Activated T-helper 1 cell treated with anti-CD3 and anti-CD28 coated beads, Interleukin-12 subunit alpha, Interleukin-12 subunit beta, Interleukin-2, Interleukin-4 antibody, amounts not matched to agents 30 ng/mL and 10 ng/mL and 1 ng/mL, durations not matched to agents 14 hours and 24 hours and 36 hours (primary cell): Measurements from ENCODE around the gene MAGOHB. TPM values are rescaled to one million over a fixed set of nuclear protein-coding genes. Genes with fewer than 3 reads are reported as not detected.
"Not testable (repeated sequence)": the region's sequence is repeated elsewhere in the genome, so short reads cannot be mapped to it uniquely, and the experiment has no call there.

Experiments
- DNase-seq: peaks from one replicate; pipeline ENCODE4 v3.0.0; 2021; ENCODE audit warnings: low spot score
- H3K27ac Mint-ChIP-seq: one replicate; pipeline ENCODE4 v1.8.0; 2021; ENCODE audit warnings: mild to moderate bottlenecking, mixed read lengths
- H3K27me3 Mint-ChIP-seq: one replicate; pipeline ENCODE4 v1.8.0; 2022; ENCODE audit warnings: mild to moderate bottlenecking, moderate library complexity, mixed read lengths; ENCODE audit not compliant: insufficient read depth
- H3K36me3 Mint-ChIP-seq: one replicate; pipeline ENCODE4 v1.8.0; 2021; ENCODE audit warnings: low read depth, mixed read lengths
- H3K4me1 Mint-ChIP-seq: one replicate; pipeline ENCODE4 v1.8.0; 2021; ENCODE audit warnings: low read depth, mixed read lengths
- H3K4me3 Mint-ChIP-seq: one replicate; pipeline ENCODE4 v1.8.0; 2021; ENCODE audit warnings: mild to moderate bottlenecking, moderate library complexity, mixed read lengths
- H3K9me3 Mint-ChIP-seq: one replicate; pipeline ENCODE4 v1.8.0; 2021; ENCODE audit warnings: mixed read lengths
- intact Hi-C: fragments of 100-400 bp; cut with micrococcal nuclease; formaldehyde crosslinking; loops from one replicate; pipeline ENCODE4 v1.15.1; 2024
- total RNA-seq: library from RNA; stranded (reverse); gene quantifications from 2 replicates; pipeline ENCODE4 v1.2.3, GENCODE V29; 2022

Gene MAGOHB
- 79.4 and 85.1 TPM in 2 replicates for total RNA-seq

GRCh38 chr12:10613349-10614055, at the start of gene MAGOHB:
Gene MAGOHB, minus strand, starts transcription at chr12:10613609. Its CDS starts 77 bp downstream, at chr12:10613532.
- H3K27me3 Mint-ChIP-seq = peaks cover 16% of the 10 kb centered on the region
- intact Hi-C loops = loop anchor here (1.0 to 10.0 kb wide), 11 partner anchors 61 to 969 kb away; partner anchors contain the start of genes GABARAPL1, SMIM10L1, STYK1 and YBX3
- H3K36me3 Mint-ChIP-seq = peaks cover 30% of the 10 kb centered on the region
- peak within 1 kb of the TSS; percentile 97 for H3K4me3 Mint-ChIP-seq
- H3K27ac Mint-ChIP-seq = peak within 1 kb of the TSS; percentile 99
- peak; percentile 97 for DNase-seq
- peaks cover 36% of the 10 kb centered on the region for H3K4me1 Mint-ChIP-seq
- H3K9me3 Mint-ChIP-seq = no peaks in the 10 kb centered on the region

- Mint-ChIP-seq H3K4me1 (no peaks in the 10 kb centered on the region), H3K27me3 (peaks cover 34% of the 10 kb centered on the region), H3K36me3 (no peaks in the 10 kb centered on the region), H3K4me3 (no peak overlapping the region), H3K27ac (no peak overlapping the region), H3K9me3 (peaks cover 9% of the 10 kb centered on the region)
- intact Hi-C loops = no loop called here
- DNase-seq = no peak
These were observed 47.9 kb upstream of the MAGOHB start for GRCh38 chr12:10661338-10661737.

- H3K4me1 Mint-ChIP-seq = no peaks in the 10 kb centered on the region
- peaks cover 17% of the 10 kb centered on the region for H3K27me3 Mint-ChIP-seq
- intact Hi-C loops = no loop called here
- no peak overlapping the region for H3K27ac Mint-ChIP-seq
- H3K4me3 Mint-ChIP-seq = no peak overlapping the region
- H3K9me3 Mint-ChIP-seq = peaks cover 12% of the 10 kb centered on the region
- no peaks in the 10 kb centered on the region for H3K36me3 Mint-ChIP-seq
- no peak for DNase-seq
These were observed 40.6 kb upstream of the MAGOHB start for GRCh38 chr12:10654003-10654402.

- no peak for DNase-seq
- peaks cover 9% of the 10 kb centered on the region for H3K27me3 Mint-ChIP-seq
- no peaks in the 10 kb centered on the region for H3K4me1 Mint-ChIP-seq
- intact Hi-C loops = no loop called here
- H3K4me3 Mint-ChIP-seq = no peak overlapping the region
- peaks cover 19% of the 10 kb centered on the region for H3K9me3 Mint-ChIP-seq
- H3K36me3 Mint-ChIP-seq = no peaks in the 10 kb centered on the region
- no peak overlapping the region for H3K27ac Mint-ChIP-seq
These were observed 38.8 kb upstream of the MAGOHB start for GRCh38 chr12:10652192-10652591.

GRCh38 chr12:10646576-10646975, 33.2 kb upstream of the MAGOHB start:
- H3K4me1 Mint-ChIP-seq, intact Hi-C loops, H3K27ac Mint-ChIP-seq, H3K36me3 Mint-ChIP-seq, H3K4me3 Mint-ChIP-seq, DNase-seq: not testable (repeated sequence)
- peaks cover 13% of the 10 kb centered on the region for H3K27me3 Mint-ChIP-seq
- peaks cover 34% of the 10 kb centered on the region for H3K9me3 Mint-ChIP-seq

GRCh38 chr12:10645910-10646309, 32.5 kb upstream of the MAGOHB start:
- intact Hi-C loops = no loop called here
- H3K27ac Mint-ChIP-seq = no peak overlapping the region
- no peak overlapping the region for H3K4me3 Mint-ChIP-seq
- peaks cover 7% of the 10 kb centered on the region for H3K36me3 Mint-ChIP-seq
- no peaks in the 10 kb centered on the region for H3K4me1 Mint-ChIP-seq
- peaks cover 13% of the 10 kb centered on the region for H3K27me3 Mint-ChIP-seq
- peaks cover 34% of the 10 kb centered on the region for H3K9me3 Mint-ChIP-seq
- DNase-seq = no peak

GRCh38 chr12:10641735-10642500, 28.5 kb upstream of the MAGOHB start:
- intact Hi-C loops = no loop called here
- Mint-ChIP-seq H3K4me3 (no peak overlapping the region), H3K36me3 (peaks cover 7% of the 10 kb centered on the region), H3K9me3 (peaks cover 23% of the 10 kb centered on the region), H3K4me1 (no peaks in the 10 kb centered on the region), H3K27ac (no peak overlapping the region), H3K27me3 (peaks cover 21% of the 10 kb centered on the region)
- no peak for DNase-seq

GRCh38 chr12:10638728-10639127, 25.3 kb upstream of the MAGOHB start:
- no peak overlapping the region for H3K4me3 Mint-ChIP-seq
- intact Hi-C loops = no loop called here
- H3K4me1 Mint-ChIP-seq = no peaks in the 10 kb centered on the region
- H3K9me3 Mint-ChIP-seq = no peaks in the 10 kb centered on the region
- H3K27me3 Mint-ChIP-seq = peaks cover 19% of the 10 kb centered on the region
- no peak overlapping the region for H3K27ac Mint-ChIP-seq
- H3K36me3 Mint-ChIP-seq = no peaks in the 10 kb centered on the region
- DNase-seq = no peak

GRCh38 chr12:10636611-10637010, 23.2 kb upstream of the MAGOHB start:
- Mint-ChIP-seq H3K36me3 (no peaks in the 10 kb centered on the region), H3K4me3 (no peak overlapping the region), H3K9me3 (no peaks in the 10 kb centered on the region), H3K4me1 (no peaks in the 10 kb centered on the region), H3K27ac (no peak overlapping the region), H3K27me3 (peaks cover 14% of the 10 kb centered on the region)
- DNase-seq = no peak
- intact Hi-C loops = no loop called here

- Mint-ChIP-seq H3K4me3 (no peak overlapping the region), H3K4me1 (no peaks in the 10 kb centered on the region), H3K36me3 (no peaks in the 10 kb centered on the region), H3K27ac (no peak overlapping the region), H3K9me3 (no peaks in the 10 kb centered on the region), H3K27me3 (peaks cover 14% of the 10 kb centered on the region)
- DNase-seq = no peak
- intact Hi-C loops = no loop called here
These were observed 22.7 kb upstream of the MAGOHB start for GRCh38 chr12:10636124-10636523.

GRCh38 chr12:10635306-10635705, 21.9 kb upstream of the MAGOHB start:
- H3K36me3 Mint-ChIP-seq = no peaks in the 10 kb centered on the region
- H3K4me1 Mint-ChIP-seq = no peaks in the 10 kb centered on the region
- no peak overlapping the region for H3K4me3 Mint-ChIP-seq
- H3K27me3 Mint-ChIP-seq = peaks cover 13% of the 10 kb centered on the region
- H3K9me3 Mint-ChIP-seq = no peaks in the 10 kb centered on the region
- H3K27ac Mint-ChIP-seq = no peak overlapping the region
- intact Hi-C loops = no loop called here
- DNase-seq = no peak

GRCh38 chr12:10634427-10634826, 21.0 kb upstream of the MAGOHB start:
- Mint-ChIP-seq H3K4me3 (no peak overlapping the region), H3K36me3 (no peaks in the 10 kb centered on the region), H3K9me3 (no peaks in the 10 kb centered on the region), H3K27ac (no peak overlapping the region), H3K27me3 (peaks cover 14% of the 10 kb centered on the region), H3K4me1 (no peaks in the 10 kb centered on the region)
- intact Hi-C loops = no loop called here
- no peak for DNase-seq

GRCh38 chr12:10633541-10633940, 20.1 kb upstream of the MAGOHB start:
- H3K4me1 Mint-ChIP-seq = no peaks in the 10 kb centered on the region
- intact Hi-C loops = no loop called here
- no peak overlapping the region for H3K27ac Mint-ChIP-seq
- no peaks in the 10 kb centered on the region for H3K9me3 Mint-ChIP-seq
- DNase-seq = no peak
- peaks cover 11% of the 10 kb centered on the region for H3K27me3 Mint-ChIP-seq
- no peaks in the 10 kb centered on the region for H3K36me3 Mint-ChIP-seq
- no peak overlapping the region for H3K4me3 Mint-ChIP-seq
